ENCODE data around the gene IRF2.

DNA sequence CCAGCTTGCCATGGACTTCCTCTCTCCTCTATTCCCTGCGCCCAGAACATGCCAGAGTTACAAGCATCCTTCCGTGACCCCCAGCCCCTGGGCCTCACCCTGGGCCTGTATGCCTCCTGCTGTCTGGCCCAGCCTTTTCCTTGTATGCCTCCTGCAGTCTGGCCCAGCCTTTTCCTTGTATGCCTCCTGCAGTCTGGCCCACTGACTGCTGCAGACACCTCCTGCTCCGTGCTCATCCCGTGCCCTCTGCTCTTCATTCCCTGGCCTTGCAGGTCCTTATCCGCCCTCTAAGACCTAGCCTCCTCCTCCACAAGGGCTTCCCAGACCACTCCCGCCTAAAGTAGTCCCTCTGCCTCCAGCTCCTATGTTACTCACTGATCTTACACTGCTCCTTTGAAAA is 44.2 kb downstream of the IRF2 start:
- TF ChIP-seq, protein P1, sequence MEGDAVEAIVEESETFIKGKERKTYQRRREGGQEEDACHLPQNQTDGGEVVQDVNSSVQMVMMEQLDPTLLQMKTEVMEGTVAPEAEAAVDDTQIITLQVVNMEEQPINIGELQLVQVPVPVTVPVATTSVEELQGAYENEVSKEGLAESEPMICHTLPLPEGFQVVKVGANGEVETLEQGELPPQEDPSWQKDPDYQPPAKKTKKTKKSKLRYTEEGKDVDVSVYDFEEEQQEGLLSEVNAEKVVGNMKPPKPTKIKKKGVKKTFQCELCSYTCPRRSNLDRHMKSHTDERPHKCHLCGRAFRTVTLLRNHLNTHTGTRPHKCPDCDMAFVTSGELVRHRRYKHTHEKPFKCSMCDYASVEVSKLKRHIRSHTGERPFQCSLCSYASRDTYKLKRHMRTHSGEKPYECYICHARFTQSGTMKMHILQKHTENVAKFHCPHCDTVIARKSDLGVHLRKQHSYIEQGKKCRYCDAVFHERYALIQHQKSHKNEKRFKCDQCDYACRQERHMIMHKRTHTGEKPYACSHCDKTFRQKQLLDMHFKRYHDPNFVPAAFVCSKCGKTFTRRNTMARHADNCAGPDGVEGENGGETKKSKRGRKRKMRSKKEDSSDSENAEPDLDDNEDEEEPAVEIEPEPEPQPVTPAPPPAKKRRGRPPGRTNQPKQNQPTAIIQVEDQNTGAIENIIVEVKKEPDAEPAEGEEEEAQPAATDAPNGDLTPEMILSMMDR (IDR thresholded peaks at IDR 0.05), result no peak
- TF ChIP-seq ZFX (IDR thresholded peaks at IDR 0.05; ENCODE audit: borderline replicate concordance), result no peak

All from 22Rv1 (cell line).